Measurements from ENCODE around the gene PUS10.
"Not testable (repeated sequence)": the region's sequence is repeated elsewhere in the genome, so short reads cannot be mapped to it uniquely, and the experiment has no call there.

PUS10 gene

GRCh38 chr2:61045226-61045625 lies 27.2 kb upstream of the PUS10 start:
- no peak overlapping the region for H3K4me3 ChIP-seq (ENCODE audit: low read depth, low read length)
- no peak for TF ChIP-seq CTCF (IDR thresholded peaks at IDR 0.05; ENCODE audit: borderline replicate concordance, insufficient read depth, low read depth, low read length)

- no peak for TF ChIP-seq CTCF (IDR thresholded peaks at IDR 0.05; ENCODE audit: borderline replicate concordance, insufficient read depth, low read depth, low read length)
These were observed 26.6 kb upstream of the PUS10 start for GRCh38 chr2:61044636-61045035.

GRCh38 chr2:61042807-61043206 lies 24.8 kb upstream of the PUS10 start:
- H3K4me3 ChIP-seq (ENCODE audit: low read depth, low read length): no peak overlapping the region
- no peak for TF ChIP-seq CTCF (IDR thresholded peaks at IDR 0.05; ENCODE audit: borderline replicate concordance, insufficient read depth, low read depth, low read length)

More at GRCh38 chr2:61044636-61045035, 26.6 kb upstream of the PUS10 start:
- H3K4me3 ChIP-seq (ENCODE audit: low read depth, low read length): no peak overlapping the region

GRCh38 chr2:61036643-61037042 lies 18.6 kb upstream of the PUS10 start:
- H3K4me3 ChIP-seq (ENCODE audit: low read depth, low read length): not testable (repeated sequence)

- H3K4me3 ChIP-seq (ENCODE audit: low read depth, low read length): not testable (repeated sequence)
These were observed 16.5 kb upstream of the PUS10 start for GRCh38 chr2:61034592-61034991.

GRCh38 chr2:61029533-61029932 lies 11.5 kb upstream of the PUS10 start:
- no peak for TF ChIP-seq CTCF (IDR thresholded peaks at IDR 0.05; ENCODE audit: borderline replicate concordance, insufficient read depth, low read depth, low read length)
- no peak overlapping the region for H3K4me3 ChIP-seq (ENCODE audit: low read depth, low read length)

GRCh38 chr2:61023670-61024069 lies 5.6 kb upstream of the PUS10 start:
- no peak for TF ChIP-seq CTCF (IDR thresholded peaks at IDR 0.05; ENCODE audit: borderline replicate concordance, insufficient read depth, low read depth, low read length)
- no peak overlapping the region for H3K4me3 ChIP-seq (ENCODE audit: low read depth, low read length)

- TF ChIP-seq CTCF (IDR thresholded peaks at IDR 0.05; ENCODE audit: borderline replicate concordance, insufficient read depth, low read depth, low read length): no peak
- H3K4me3 ChIP-seq (ENCODE audit: low read depth, low read length): no peak overlapping the region
These were observed 3.2 kb upstream of the PUS10 start for GRCh38 chr2:61021228-61021660.
